ENCODE data around the gene SPATA6L.

The SPATA6L gene

GRCh38 chr9:4581035-4581760 is 85.1 kb downstream of the SPATA6L start:
- DNase-seq: no peak

GRCh38 chr9:4579001-4579400 is 87.3 kb downstream of the SPATA6L start:
- DNase-seq: peak; percentile 31

- no peak for DNase-seq
Measured at GRCh38 chr9:4576448-4576847, 89.8 kb downstream of the SPATA6L start.

GRCh38 chr9:4575997-4576396 is 90.3 kb downstream of the SPATA6L start:
- no peak for DNase-seq

GRCh38 chr9:4574657-4575243 is 91.5 kb downstream of the SPATA6L start:
- DNase-seq: no peak

- DNase-seq: peak; percentile 94
Measured at GRCh38 chr9:4573634-4574389, 92.5 kb downstream of the SPATA6L start.

GRCh38 chr9:4573176-4573575 is 93.1 kb downstream of the SPATA6L start:
- DNase-seq: no peak

GRCh38 chr9:4572184-4572826 is 94.0 kb downstream of the SPATA6L start:
- no peak for DNase-seq

- no peak for DNase-seq
Measured at GRCh38 chr9:4569101-4569500, 97.2 kb downstream of the SPATA6L start.

- no peak for DNase-seq
Measured at GRCh38 chr9:4567601-4568000, 98.7 kb downstream of the SPATA6L start.

GRCh38 chr9:4566806-4567205 is 99.5 kb downstream of the SPATA6L start:
- no peak for DNase-seq

GRCh38 chr9:4563105-4563504 is 103.2 kb downstream of the SPATA6L start:
- no peak for DNase-seq

- no peak for DNase-seq
Measured at GRCh38 chr9:4559261-4560182, 106.8 kb downstream of the SPATA6L start.

- no peak for DNase-seq
Measured at GRCh38 chr9:4558371-4558998, 107.8 kb downstream of the SPATA6L start.

GRCh38 chr9:4555236-4555635 is 111.0 kb downstream of the SPATA6L start:
- no peak for DNase-seq

GRCh38 chr9:4553951-4554381 is 112.3 kb downstream of the SPATA6L start:
- DNase-seq: no peak

GRCh38 chr9:4550777-4551484 is 115.3 kb downstream of the SPATA6L start:
- DNase-seq: no peak

- DNase-seq: no peak
Measured at GRCh38 chr9:4549751-4550295, 116.5 kb downstream of the SPATA6L start.

- DNase-seq: no peak
Measured at GRCh38 chr9:4548811-4549725, 117.2 kb downstream of the SPATA6L start.

Data from DMS 273 treated with DMSO at 0.1 percent for 48 hours (cell line).